RWPE2 (cell line): ENCODE measurements around the gene LRMDA.

Experiments
- ATAC-seq: fragments of 200-7000 bp; cut with Tn5 transposase; 3 replicates; pipeline ENCODE4 v1.9.1; 2021; ENCODE audit warnings: low read depth
- DNase-seq: peaks from one replicate; pipeline ENCODE4 v3.0.0-alpha.2; 2020; ENCODE audit warnings: low spot score
- H3K27ac ChIP-seq: fragments of 450-650 bp; 2 replicates; pipeline ENCODE4 v1.5.1; 2017; ENCODE audit warnings: mild to moderate bottlenecking; ENCODE audit not compliant: poor library complexity, severe bottlenecking
- H3K27me3 ChIP-seq: fragments of 250-450 bp; sonication (Bioruptor Pico); 2 replicates; pipeline ENCODE4 v1.5.1; 2021; ENCODE audit warnings: mild to moderate bottlenecking, moderate library complexity; ENCODE audit not compliant: insufficient read depth, poor library complexity, severe bottlenecking
- H3K36me3 ChIP-seq: fragments of 250-450 bp; sonication (Bioruptor Pico); 2 replicates; pipeline ENCODE4 v1.5.1; 2020; ENCODE audit warnings: low read depth, mild to moderate bottlenecking, moderate library complexity
- H3K4me1 ChIP-seq: fragments of 250-450 bp; sonication (Bioruptor Pico); 2 replicates; pipeline ENCODE4 v1.5.1; 2021; ENCODE audit warnings: mild to moderate bottlenecking, moderate library complexity; ENCODE audit not compliant: insufficient read depth, poor library complexity, severe bottlenecking
- H3K4me3 ChIP-seq: fragments of 250-450 bp; sonication (Bioruptor Pico); 2 replicates; pipeline ENCODE4 v1.5.1; 2021; ENCODE audit warnings: mild to moderate bottlenecking, moderate library complexity; ENCODE audit not compliant: severe bottlenecking
- H3K9me3 ChIP-seq: fragments of 250-450 bp; sonication (Bioruptor Pico); 2 replicates; pipeline ENCODE4 v1.5.1; 2021; ENCODE audit warnings: mild to moderate bottlenecking, moderate library complexity; ENCODE audit not compliant: severe bottlenecking
- TF ChIP-seq, protein P1 (sequence below): fragments of 450-650 bp; IDR thresholded peaks from one replicate; pipeline ENCODE4 v1.5.1; 2017; ENCODE audit warnings: mild to moderate bottlenecking, moderate library complexity; ENCODE audit not compliant: poor library complexity, severe bottlenecking

The LRMDA gene

DNA sequence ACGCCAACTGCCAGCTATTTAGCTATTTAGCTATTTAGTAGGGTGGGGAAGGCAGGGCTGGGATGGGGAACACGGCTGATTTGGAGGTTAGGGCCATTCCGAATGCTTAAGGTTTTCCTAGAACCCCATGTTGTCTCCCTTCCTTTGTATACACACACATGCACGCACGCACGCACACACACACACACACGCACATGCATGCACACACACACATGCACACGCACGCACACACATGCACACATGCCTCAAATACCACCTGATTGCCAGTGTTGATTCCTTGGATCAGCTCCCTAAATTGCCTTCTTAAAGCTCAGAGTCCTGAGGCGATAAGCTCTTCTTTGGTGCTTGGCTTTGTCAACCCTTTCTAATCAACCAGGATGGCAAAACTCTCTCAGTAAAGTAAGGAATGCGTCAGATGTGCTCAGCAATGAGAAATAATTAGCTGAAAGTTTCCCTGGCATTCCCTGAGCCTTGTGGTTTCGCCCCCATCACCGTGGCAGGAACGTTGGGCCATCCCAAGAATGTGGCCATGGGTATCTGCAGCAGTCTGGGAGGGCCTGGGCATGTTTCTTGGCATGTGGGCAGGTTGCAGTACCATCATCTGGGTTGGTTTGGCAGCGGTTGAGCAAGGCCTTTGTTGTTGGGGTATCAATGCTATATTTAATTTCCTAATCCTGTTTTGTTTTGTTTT lies 305.6 kb downstream of the LRMDA start:
- TF ChIP-seq, protein P1, sequence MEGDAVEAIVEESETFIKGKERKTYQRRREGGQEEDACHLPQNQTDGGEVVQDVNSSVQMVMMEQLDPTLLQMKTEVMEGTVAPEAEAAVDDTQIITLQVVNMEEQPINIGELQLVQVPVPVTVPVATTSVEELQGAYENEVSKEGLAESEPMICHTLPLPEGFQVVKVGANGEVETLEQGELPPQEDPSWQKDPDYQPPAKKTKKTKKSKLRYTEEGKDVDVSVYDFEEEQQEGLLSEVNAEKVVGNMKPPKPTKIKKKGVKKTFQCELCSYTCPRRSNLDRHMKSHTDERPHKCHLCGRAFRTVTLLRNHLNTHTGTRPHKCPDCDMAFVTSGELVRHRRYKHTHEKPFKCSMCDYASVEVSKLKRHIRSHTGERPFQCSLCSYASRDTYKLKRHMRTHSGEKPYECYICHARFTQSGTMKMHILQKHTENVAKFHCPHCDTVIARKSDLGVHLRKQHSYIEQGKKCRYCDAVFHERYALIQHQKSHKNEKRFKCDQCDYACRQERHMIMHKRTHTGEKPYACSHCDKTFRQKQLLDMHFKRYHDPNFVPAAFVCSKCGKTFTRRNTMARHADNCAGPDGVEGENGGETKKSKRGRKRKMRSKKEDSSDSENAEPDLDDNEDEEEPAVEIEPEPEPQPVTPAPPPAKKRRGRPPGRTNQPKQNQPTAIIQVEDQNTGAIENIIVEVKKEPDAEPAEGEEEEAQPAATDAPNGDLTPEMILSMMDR: no peak
- DNase-seq (no peak), ATAC-seq (no peak)
- no peak overlapping the region for H3K27ac ChIP-seq
- H3K36me3 ChIP-seq: no peaks in the 10 kb centered on the region
- H3K27me3 ChIP-seq: no peaks in the 10 kb centered on the region
- no peak overlapping the region for H3K4me3 ChIP-seq
- H3K9me3 ChIP-seq: no peaks in the 10 kb centered on the region
- H3K4me1 ChIP-seq: no peaks in the 10 kb centered on the region

DNA sequence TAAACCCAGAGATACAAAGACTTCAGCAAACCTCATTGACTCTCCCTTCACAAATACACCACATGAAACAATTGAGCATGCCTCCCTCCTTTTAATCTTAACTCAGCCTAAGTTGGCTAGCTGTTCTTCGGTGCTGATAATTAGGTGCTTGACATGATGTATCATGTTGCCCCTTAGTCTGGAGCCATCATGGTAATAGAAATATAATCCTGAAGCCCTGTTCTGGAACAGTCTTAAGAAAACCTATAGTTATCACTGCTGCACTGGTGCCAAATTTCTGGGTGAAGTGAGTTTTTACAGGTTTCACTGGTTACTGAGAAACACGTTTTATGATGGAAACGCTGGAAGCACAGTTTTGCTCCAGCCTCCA lies 306.1 kb downstream of the LRMDA start:
- no peak overlapping the region for H3K4me3 ChIP-seq
- no peaks in the 10 kb centered on the region for H3K9me3 ChIP-seq
- ATAC-seq: no peak
- no peaks in the 10 kb centered on the region for H3K4me1 ChIP-seq
- H3K36me3 ChIP-seq: no peaks in the 10 kb centered on the region
- no peak overlapping the region for H3K27ac ChIP-seq
- TF ChIP-seq, protein P1: no peak
- DNase-seq: no peak
- H3K27me3 ChIP-seq: no peaks in the 10 kb centered on the region

- Histone ChIP-seq H3K4me1 (no peaks in the 10 kb centered on the region), H3K27ac (no peak overlapping the region), H3K9me3 (no peaks in the 10 kb centered on the region), H3K27me3 (no peaks in the 10 kb centered on the region), H3K4me3 (no peak overlapping the region), H3K36me3 (no peaks in the 10 kb centered on the region)
- no peak for ATAC-seq
- DNase-seq: no peak
- TF ChIP-seq, protein P1: no peak
Observed at GRCh38 chr10:75738924-75739323, 307.5 kb downstream of the LRMDA start.

GRCh38 chr10:75739414-75740143 lies 308.2 kb downstream of the LRMDA start:
- no peaks in the 10 kb centered on the region for H3K36me3 ChIP-seq
- H3K9me3 ChIP-seq: no peaks in the 10 kb centered on the region
- ATAC-seq: no peak
- H3K27me3 ChIP-seq: no peaks in the 10 kb centered on the region
- H3K4me1 ChIP-seq: no peaks in the 10 kb centered on the region
- no peak overlapping the region for H3K4me3 ChIP-seq
- no peak overlapping the region for H3K27ac ChIP-seq
- TF ChIP-seq, protein P1: no peak
- DNase-seq: no peak

DNA sequence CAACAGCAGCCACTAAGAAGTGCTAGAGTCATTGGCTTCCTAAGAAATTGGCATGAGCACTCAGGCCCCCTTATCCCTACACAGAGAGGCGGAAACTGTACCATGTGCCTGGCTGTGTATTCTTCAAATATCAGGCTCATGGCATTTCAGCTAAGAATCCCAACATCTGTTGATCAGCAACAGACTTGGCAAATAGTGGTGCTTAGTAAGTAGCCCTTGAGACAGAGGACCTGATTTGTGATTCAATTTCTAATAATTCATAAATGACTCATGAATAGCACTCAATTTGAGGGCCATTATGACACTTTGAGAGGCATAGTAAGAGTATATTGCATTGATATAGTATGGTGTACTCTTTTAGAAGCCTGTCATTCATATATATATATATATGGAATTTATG lies 309.1 kb downstream of the LRMDA start:
- TF ChIP-seq, protein P1: no peak
- no peaks in the 10 kb centered on the region for H3K9me3 ChIP-seq
- no peak overlapping the region for H3K4me3 ChIP-seq
- no peaks in the 10 kb centered on the region for H3K4me1 ChIP-seq
- ATAC-seq: no peak
- no peaks in the 10 kb centered on the region for H3K36me3 ChIP-seq
- H3K27me3 ChIP-seq: no peaks in the 10 kb centered on the region
- no peak for DNase-seq
- H3K27ac ChIP-seq: no peak overlapping the region
